Ovary (tissue), 9 donors: ENCODE data around the gene PCDH1. TPM values are rescaled to one million over a fixed set of nuclear protein-coding genes. Genes with fewer than 3 reads are reported as not detected.
A peak's percentile ranks its signal among the peaks of the same experiment; 100 is the strongest.

ENCODE experiments used
- DNase-seq, 5 donors: peaks; one replicate each; pipeline ENCODE4 v3.0.0-alpha.2; 2019 to 2020
- H3K27ac ChIP-seq, 2 donors: fragments of 200-600 bp; one replicate each; pipeline versions ENCODE4 v1.5.1 to v1.8.0; 2019 to 2022
- H3K27me3 ChIP-seq: fragments of 200-600 bp; one replicate; pipeline ENCODE4 v1.8.0; 2022
- H3K36me3 ChIP-seq: fragments of 200-600 bp; sonication (generic); one replicate; pipeline ENCODE4 v1.5.1; 2019
- H3K4me1 ChIP-seq: one replicate; pipeline ENCODE4 v1.8.1; 2013; ENCODE audit warnings: mild to moderate bottlenecking, moderate library complexity; ENCODE audit not compliant: insufficient read depth
- H3K4me3 ChIP-seq: fragments of 200-600 bp; sonication (generic); one replicate; pipeline ENCODE4 v1.5.1; 2017
- H3K9me3 ChIP-seq, 2 donors: fragments of 200-600 bp in 1 of 2; sonication (generic) in 1 of 2; one replicate each; pipeline versions ENCODE4 v1.5.1 to v1.8.1; 2013 to 2019; ENCODE audit warnings: mild to moderate bottlenecking in 1 of 2, moderate library complexity in 1 of 2
- EP300 ChIP-seq: sonication (generic); formaldehyde crosslinking; IDR thresholded peaks from one replicate; pipeline ENCODE4 v1.6.1; 2017; ENCODE audit warnings: antibody characterized with exemption
- POLR2A ChIP-seq: fragments of 450-650 bp; IDR thresholded peaks from one replicate; pipeline ENCODE4 v1.6.1; 2017; ENCODE audit warnings: antibody characterized with exemption, mild to moderate bottlenecking, moderate library complexity
- WGBS, 3 donors: extraction: QIAGEN DNeasy Blood & Tissue Kit in 1 of 3; methylation state at CpG; one replicate each; pipeline versions ENCODE4 v1.1.5 to v1.1.7; 2013 to 2017; 5-methylcytosine and 5-hydroxymethylcytosine counted together
- intact Hi-C, 4 donors: fragments of 100-400 bp; cut with DNase I; formaldehyde crosslinking; loops; one replicate each; pipeline versions ENCODE4 v1.11.0 to v1.15.1; 2022 to 2023
- polyA plus RNA-seq, 2 donors: library from polyadenylated mRNA; stranded (reverse); fragments of 200-250 nt in 1 of 2; fragments of 350-450 nt in 1 of 2; fragmentation: Illumina TruSeq in 1 of 2; extraction: RNeasy Lipid Tissue Mini Kit (QIAGEN cat#74804) in 1 of 2; gene quantifications; one replicate each; pipeline ENCODE4 v1.2.3, GENCODE V29; 2013 to 2014
- total RNA-seq, 7 donors: library from RNA; depleted of rRNA in 2 of 7; stranded (reverse); fragments of >200 nt in 2 of 7; fragmentation: NEBNext Ultra II Directional in 3 of 7; extraction: Animal tissue kit (Norgen Biotek cat#: 25700) in 3 of 7; gene quantifications; one replicate each; pipeline versions ENCODE4 v1.1.0 to v1.2.4, GENCODE V29; 2016 to 2023
- TF ChIP-seq, protein P1 (sequence below), 3 donors: fragments of 450-650 bp in 2 of 3; fragments of 200-600 bp in 1 of 3; IDR thresholded peaks; one replicate each; pipeline versions ENCODE4 v1.5.1 to v1.8.0; 2016 to 2022; ENCODE audit warnings: antibody characterized with exemption in 3 of 3, mild to moderate bottlenecking in 1 of 3
- donor health status: DM: no; HTN: no; CAD: no; lungs with moderate emphysema.
- donor health status: DM: no; HTN: no; CAD: no.
- donor health status: Bipolar disorder and iron deficiency.
- donor health status: DM: yes; HTN: yes; CAD: no.
- donor health status: DM: no; HTN: no; CAD: no.
- donor health status: DM: yes; HTN: yes; CAD: no.

Gene PCDH1
- total and polyA plus RNA-seq, 9 donors, result 3.2 to 13.8 (median 7.0) TPM

GRCh38 chr5:141849415-141850243 is 28.6 kb downstream of the PCDH1 start:
- Histone ChIP-seq H3K36me3 (no peaks in the 10 kb centered on the region), H3K4me1 (peaks cover 3% of the 10 kb centered on the region), H3K4me3 (peak overlapping the region; percentile 74), H3K27ac (peak overlapping the region; percentile 45 to 77), H3K27me3 (no peaks in the 10 kb centered on the region), H3K9me3 (no peaks in the 10 kb centered on the region)
- intact Hi-C loops, result no loop called here
- DNase-seq, result peak; percentile 77 to 88 (median 84)
- TF ChIP-seq, protein P1, sequence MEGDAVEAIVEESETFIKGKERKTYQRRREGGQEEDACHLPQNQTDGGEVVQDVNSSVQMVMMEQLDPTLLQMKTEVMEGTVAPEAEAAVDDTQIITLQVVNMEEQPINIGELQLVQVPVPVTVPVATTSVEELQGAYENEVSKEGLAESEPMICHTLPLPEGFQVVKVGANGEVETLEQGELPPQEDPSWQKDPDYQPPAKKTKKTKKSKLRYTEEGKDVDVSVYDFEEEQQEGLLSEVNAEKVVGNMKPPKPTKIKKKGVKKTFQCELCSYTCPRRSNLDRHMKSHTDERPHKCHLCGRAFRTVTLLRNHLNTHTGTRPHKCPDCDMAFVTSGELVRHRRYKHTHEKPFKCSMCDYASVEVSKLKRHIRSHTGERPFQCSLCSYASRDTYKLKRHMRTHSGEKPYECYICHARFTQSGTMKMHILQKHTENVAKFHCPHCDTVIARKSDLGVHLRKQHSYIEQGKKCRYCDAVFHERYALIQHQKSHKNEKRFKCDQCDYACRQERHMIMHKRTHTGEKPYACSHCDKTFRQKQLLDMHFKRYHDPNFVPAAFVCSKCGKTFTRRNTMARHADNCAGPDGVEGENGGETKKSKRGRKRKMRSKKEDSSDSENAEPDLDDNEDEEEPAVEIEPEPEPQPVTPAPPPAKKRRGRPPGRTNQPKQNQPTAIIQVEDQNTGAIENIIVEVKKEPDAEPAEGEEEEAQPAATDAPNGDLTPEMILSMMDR (IDR thresholded peaks at IDR 0.05), result peak in 1 of 3 donors; percentile 9
- TF ChIP-seq POLR2A (peak; percentile 48), EP300 (no peak)
- WGBS, 3 donors, result 0 to 1% (median 0%) methylated on average over 61 to 73 of the region's 73 CpGs

- peak overlapping the region; percentile 74 for H3K4me3 ChIP-seq
- DNase-seq, result peak in 3 of 5 donors; percentile 52 to 63 (median 53)
- TF ChIP-seq, protein P1 (IDR thresholded peaks at IDR 0.05), result no peak
- TF ChIP-seq EP300 (peak; percentile 31), POLR2A (no peak)
- H3K9me3 ChIP-seq, result no peaks in the 10 kb centered on the region
- peaks cover 3% of the 10 kb centered on the region for H3K4me1 ChIP-seq
- H3K36me3 ChIP-seq, result no peaks in the 10 kb centered on the region
- intact Hi-C loops, result no loop called here
- 12 to 16% (median 14%) methylated on average over 19 of the region's 19 CpGs for WGBS, 3 donors
- no peaks in the 10 kb centered on the region for H3K27me3 ChIP-seq
- peak overlapping the region; percentile 45 to 77 for H3K27ac ChIP-seq
Measured at GRCh38 chr5:141848744-141849414, 29.3 kb downstream of the PCDH1 start.

DNA sequence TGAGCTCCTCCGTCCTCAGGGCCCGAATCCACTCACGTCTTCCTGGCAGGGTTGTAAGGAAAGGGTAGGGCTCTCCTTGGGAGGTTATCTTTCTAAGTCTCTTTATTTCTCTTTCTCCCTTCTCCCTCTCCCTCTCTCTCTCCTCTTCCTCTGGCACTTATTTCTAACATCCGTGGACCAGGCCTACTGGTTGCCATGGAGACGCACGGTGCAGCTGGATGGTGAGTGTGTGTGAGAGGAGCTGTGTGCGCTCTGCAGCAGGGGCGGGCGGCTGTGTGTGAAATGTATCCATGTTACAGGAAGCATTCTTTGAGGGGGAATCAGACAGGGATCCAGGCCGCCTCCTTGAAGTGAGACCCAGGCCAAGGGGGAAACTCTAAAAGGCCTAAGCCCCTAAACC is 32.2 kb downstream of the PCDH1 start:
- no peaks in the 10 kb centered on the region for H3K36me3 ChIP-seq
- TF ChIP-seq, protein P1 (IDR thresholded peaks at IDR 0.05), result no peak
- TF ChIP-seq EP300 (no peak), POLR2A (no peak)
- WGBS, 3 donors, result 21 to 29% (median 23%) methylated on average over 10 of the region's 10 CpGs
- H3K27ac ChIP-seq, result no peak overlapping the region
- intact Hi-C loops, result no loop called here
- peaks cover 3% of the 10 kb centered on the region for H3K4me1 ChIP-seq
- DNase-seq, result no peak
- H3K9me3 ChIP-seq, result no peaks in the 10 kb centered on the region
- no peak overlapping the region for H3K4me3 ChIP-seq
- no peaks in the 10 kb centered on the region for H3K27me3 ChIP-seq

DNA sequence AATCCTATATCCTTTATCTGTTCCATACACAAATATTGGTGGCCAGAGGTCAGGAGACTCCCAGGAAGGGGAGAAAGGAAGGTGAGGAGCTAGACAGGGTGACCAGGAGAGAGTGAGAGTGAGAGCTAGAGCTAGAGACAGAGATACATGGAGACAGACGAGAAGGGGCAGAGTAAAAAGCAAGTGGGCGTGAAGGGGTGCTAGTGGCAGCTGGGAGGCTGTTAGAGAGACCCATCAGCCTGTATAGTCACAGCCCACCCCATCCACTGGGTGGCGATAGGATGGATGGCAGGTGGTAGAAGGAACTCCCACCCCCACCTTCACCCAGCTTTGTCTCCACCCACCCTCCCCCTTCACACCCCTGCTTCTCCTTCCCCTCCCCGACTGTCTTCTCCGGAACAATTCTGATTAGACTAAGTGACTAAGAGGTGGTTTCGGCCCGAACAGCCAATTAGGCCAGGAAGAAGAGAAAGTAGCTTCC is 32.8 kb downstream of the PCDH1 start:
- H3K4me3 ChIP-seq, result no peak overlapping the region
- TF ChIP-seq POLR2A, result no peak
- TF ChIP-seq, protein P1 (IDR thresholded peaks at IDR 0.05), result no peak
- no peak for TF ChIP-seq EP300
- 29 to 32% (median 29%) methylated on average over 6 to 7 of the region's 7 CpGs for WGBS, 3 donors
- DNase-seq, result no peak
- no peak overlapping the region for H3K27ac ChIP-seq
- H3K27me3 ChIP-seq, result no peaks in the 10 kb centered on the region
- H3K36me3 ChIP-seq, result no peaks in the 10 kb centered on the region
- H3K9me3 ChIP-seq, result no peaks in the 10 kb centered on the region
- H3K4me1 ChIP-seq, result peaks cover 3% of the 10 kb centered on the region
- intact Hi-C loops, result no loop called here
